ENCODE data around the gene ZFP36L1. TPM values are rescaled to one million over a fixed set of nuclear protein-coding genes. Genes with fewer than 3 reads are reported as not detected.

ZFP36L1 gene
- total and polyA plus RNA-seq, 2 donors (not counting 3 experiments of a cell fraction or from before 2014, with no cell fraction given): 46.0 to 89.6 TPM

- H3K9me3 ChIP-seq (replicated peaks; ENCODE audit: control insufficient read depth, insufficient read depth, low read length): no peaks in the 10 kb centered on the region
- H3K4me1 ChIP-seq (ENCODE audit: control insufficient read depth, extremely low read depth, insufficient read depth, low read length): peaks cover 35% of the 10 kb centered on the region
- H3K9ac ChIP-seq (replicated peaks; ENCODE audit: extremely low read depth, insufficient read depth, low read length): no peak overlapping the region
- H3K36me3 ChIP-seq (ENCODE audit: control insufficient read depth in 2 of 2, extremely low read depth in 1 of 2, insufficient read depth in 2 of 2, low read length in 2 of 2): no peaks in the 10 kb centered on the region
- H3K27me3 ChIP-seq (ENCODE audit: control insufficient read depth in 2 of 2, insufficient read depth in 2 of 2, low read length in 2 of 2): no peaks in the 10 kb centered on the region
- ChIA-PET CTCF (interaction anchor here (1.2 to 1.4 kb wide), 2 partner anchors 12 to 80 kb away, joined by 3 to 4 read pairs; no protein-coding TSS in a partner anchor), POLR2A (no interaction called here)
- H3K9me1 ChIP-seq (replicated peaks; ENCODE audit: control insufficient read depth, extremely low read depth, insufficient read depth, low read length): no peaks in the 10 kb centered on the region
- FAIRE-seq: no peak
- no peaks in the 10 kb centered on the region for H3K79me2 ChIP-seq (ENCODE audit: control insufficient read depth, insufficient read depth, low read length)
- intact Hi-C loops (cut with micrococcal nuclease) (loop anchor here (5.0 kb wide), 1 partner anchor 93 kb away; no protein-coding TSS in a partner anchor), dilution Hi-C loops (cut with MboI; ENCODE audit: extremely low pct_ligation_motif_present, low sequenced_read_pairs) (no loop called here)
- H4K20me1 ChIP-seq (replicated peaks; ENCODE audit: control insufficient read depth, extremely low read depth, insufficient read depth, low read length): no peaks in the 10 kb centered on the region
- no peak for DNase-seq (ENCODE audit: low read depth, low spot score)
- no peak for TF ChIP-seq MYC (IDR thresholded peaks at IDR 0.05; ENCODE audit: low read depth, low read length)
- no peak overlapping the region for H2AFZ ChIP-seq (ENCODE audit: low read depth, low read length)
- H3K4me3 ChIP-seq (replicated peaks in 1 of 3; ENCODE audit: insufficient read depth in 1 of 3, low read depth in 1 of 3, low read length in 3 of 3): no peak overlapping the region
- H3K27ac ChIP-seq (ENCODE audit: insufficient read depth, low read depth, low read length): no peak overlapping the region
- no peak overlapping the region for H3K4me2 ChIP-seq (ENCODE audit: insufficient read depth, low read length)
- no TSS peak for BruUV-seq (replicated peaks)
These were observed 17.9 kb downstream of the ZFP36L1 start for GRCh38 chr14:68774771-68775613.

DNA sequence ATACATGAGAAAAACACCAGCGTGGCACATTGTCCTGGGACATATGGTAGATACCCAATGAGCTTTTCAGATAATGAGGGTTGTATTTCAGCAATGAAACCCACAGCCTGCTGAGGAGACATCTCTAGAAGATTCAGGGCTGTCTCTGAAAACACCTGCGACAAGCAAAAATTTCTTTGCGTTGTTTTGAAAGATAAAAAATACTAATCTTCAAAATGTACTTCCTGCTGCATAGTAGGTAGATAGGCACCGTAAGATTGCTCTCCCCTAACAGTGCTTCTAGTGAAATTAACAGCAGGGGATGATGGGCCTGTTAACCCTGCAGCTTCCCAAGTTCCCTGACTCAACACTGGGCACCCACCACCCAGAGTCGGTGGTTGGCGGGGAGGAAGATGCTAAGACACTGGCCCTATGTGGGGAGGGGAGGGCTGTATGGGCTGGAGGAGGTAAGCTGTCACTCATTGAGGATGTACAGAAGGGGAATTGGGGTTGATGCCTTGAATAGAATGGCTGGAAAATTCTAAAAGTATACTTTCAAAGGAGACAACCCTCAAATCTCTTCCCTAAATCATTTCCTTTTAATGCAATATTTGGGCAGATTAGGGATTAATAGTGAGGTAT is 20.0 kb downstream of the ZFP36L1 start:
- H3K4me3 ChIP-seq (replicated peaks in 1 of 3; ENCODE audit: insufficient read depth in 1 of 3, low read depth in 1 of 3, low read length in 3 of 3): no peak overlapping the region
- H3K9ac ChIP-seq (replicated peaks; ENCODE audit: extremely low read depth, insufficient read depth, low read length): no peak overlapping the region
- FAIRE-seq: no peak
- intact Hi-C loops (cut with micrococcal nuclease): loop anchor here (5.0 kb wide), 1 partner anchor 91 kb away; no protein-coding TSS in a partner anchor
- H3K27me3 ChIP-seq (ENCODE audit: control insufficient read depth in 2 of 2, insufficient read depth in 2 of 2, low read length in 2 of 2): no peaks in the 10 kb centered on the region
- H3K79me2 ChIP-seq (ENCODE audit: control insufficient read depth, insufficient read depth, low read length): no peaks in the 10 kb centered on the region
- dilution Hi-C loops (cut with MboI; ENCODE audit: extremely low pct_ligation_motif_present, low sequenced_read_pairs): no loop called here
- H3K9me1 ChIP-seq (replicated peaks; ENCODE audit: control insufficient read depth, extremely low read depth, insufficient read depth, low read length): no peaks in the 10 kb centered on the region
- no peaks in the 10 kb centered on the region for H3K36me3 ChIP-seq (ENCODE audit: control insufficient read depth in 2 of 2, extremely low read depth in 1 of 2, insufficient read depth in 2 of 2, low read length in 2 of 2)
- POLR2A ChIA-PET: interaction anchor here (0.6 kb wide), 1 partner anchor 33 kb away, joined by 6 read pairs; no protein-coding TSS in a partner anchor
- no TSS peak for BruUV-seq (replicated peaks)
- CTCF ChIA-PET: interaction anchor here (1.4 kb wide), 1 partner anchor 28 kb away, joined by 3 read pairs; no protein-coding TSS in a partner anchor
- TF ChIP-seq FOS (IDR thresholded peaks at IDR 0.05; ENCODE audit: borderline replicate concordance, insufficient read depth, low read length): no peak
- TF ChIP-seq MAX (IDR thresholded peaks at IDR 0.05; ENCODE audit: insufficient read depth, insufficient read length): no peak
- no peak for TF ChIP-seq GATA2 (IDR thresholded peaks at IDR 0.05; ENCODE audit: insufficient read depth, insufficient read length, low read depth, low read length)
- no peak for TF ChIP-seq POLR2AphosphoS5 (IDR thresholded peaks at IDR 0.05; ENCODE audit: insufficient read depth, low read depth, low read length)
- no peak for TF ChIP-seq JUN (IDR thresholded peaks at IDR 0.05; ENCODE audit: borderline replicate concordance, insufficient read depth, insufficient read length, low read depth)
- TF ChIP-seq, protein P1, sequence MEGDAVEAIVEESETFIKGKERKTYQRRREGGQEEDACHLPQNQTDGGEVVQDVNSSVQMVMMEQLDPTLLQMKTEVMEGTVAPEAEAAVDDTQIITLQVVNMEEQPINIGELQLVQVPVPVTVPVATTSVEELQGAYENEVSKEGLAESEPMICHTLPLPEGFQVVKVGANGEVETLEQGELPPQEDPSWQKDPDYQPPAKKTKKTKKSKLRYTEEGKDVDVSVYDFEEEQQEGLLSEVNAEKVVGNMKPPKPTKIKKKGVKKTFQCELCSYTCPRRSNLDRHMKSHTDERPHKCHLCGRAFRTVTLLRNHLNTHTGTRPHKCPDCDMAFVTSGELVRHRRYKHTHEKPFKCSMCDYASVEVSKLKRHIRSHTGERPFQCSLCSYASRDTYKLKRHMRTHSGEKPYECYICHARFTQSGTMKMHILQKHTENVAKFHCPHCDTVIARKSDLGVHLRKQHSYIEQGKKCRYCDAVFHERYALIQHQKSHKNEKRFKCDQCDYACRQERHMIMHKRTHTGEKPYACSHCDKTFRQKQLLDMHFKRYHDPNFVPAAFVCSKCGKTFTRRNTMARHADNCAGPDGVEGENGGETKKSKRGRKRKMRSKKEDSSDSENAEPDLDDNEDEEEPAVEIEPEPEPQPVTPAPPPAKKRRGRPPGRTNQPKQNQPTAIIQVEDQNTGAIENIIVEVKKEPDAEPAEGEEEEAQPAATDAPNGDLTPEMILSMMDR (IDR thresholded peaks at IDR 0.05; ENCODE audit: extremely low read depth in 1 of 2, insufficient read depth in 1 of 2, low read depth in 1 of 2, low read length in 2 of 2): no peak
- no peak for TF ChIP-seq POLR2A (IDR thresholded peaks at IDR 0.05; ENCODE audit: low read depth, low read length)
- TF ChIP-seq EZH2 (IDR thresholded peaks at IDR 0.05; ENCODE audit: borderline replicate concordance, low read depth, low read length, severe bottlenecking): no peak
- TF ChIP-seq MYC (IDR thresholded peaks at IDR 0.05; ENCODE audit: low read depth, low read length): no peak
- no peak for DNase-seq (ENCODE audit: low read depth, low spot score)
- peaks cover 21% of the 10 kb centered on the region for H3K4me1 ChIP-seq (ENCODE audit: control insufficient read depth, extremely low read depth, insufficient read depth, low read length)
- no peaks in the 10 kb centered on the region for H4K20me1 ChIP-seq (replicated peaks; ENCODE audit: control insufficient read depth, extremely low read depth, insufficient read depth, low read length)
- H3K4me2 ChIP-seq (ENCODE audit: insufficient read depth, low read length): no peak overlapping the region
- H3K9me3 ChIP-seq (replicated peaks; ENCODE audit: control insufficient read depth, insufficient read depth, low read length): no peaks in the 10 kb centered on the region
- no peak overlapping the region for H2AFZ ChIP-seq (ENCODE audit: low read depth, low read length)
- no peak overlapping the region for H3K27ac ChIP-seq (ENCODE audit: insufficient read depth, low read depth, low read length)

All from endothelial cell of umbilical vein (primary cell).